GM12892 (cell line): Measurements from ENCODE around the gene RPL34.

Experiments
- DNase-seq: peaks from one replicate; pipeline ENCODE4 v3.0.0; 2011; ENCODE audit not compliant: insufficient read length
- FAIRE-seq: peaks from 2 replicates; lab custom pipeline; 2011; peaks lifted over from hg19 to GRCh38; lab: Jason Lieb, UNC
- POLR2A ChIP-seq: IDR thresholded peaks from 2 replicates; pipeline ENCODE4 v1.6.1; 2011; ENCODE audit warnings: low read depth, low read length, control low read depth
- POLR2AphosphoS5 ChIP-seq: IDR thresholded peaks from 2 replicates; pipeline ENCODE4 v1.6.1; 2011; ENCODE audit warnings: low read depth, low read length, control low read depth
- TAF1 ChIP-seq: IDR thresholded peaks from 2 replicates; pipeline ENCODE4 v1.6.1; 2011; ENCODE audit warnings: low read depth, mild to moderate bottlenecking, control low read depth, low read length, borderline replicate concordance

RPL34 gene

DNA sequence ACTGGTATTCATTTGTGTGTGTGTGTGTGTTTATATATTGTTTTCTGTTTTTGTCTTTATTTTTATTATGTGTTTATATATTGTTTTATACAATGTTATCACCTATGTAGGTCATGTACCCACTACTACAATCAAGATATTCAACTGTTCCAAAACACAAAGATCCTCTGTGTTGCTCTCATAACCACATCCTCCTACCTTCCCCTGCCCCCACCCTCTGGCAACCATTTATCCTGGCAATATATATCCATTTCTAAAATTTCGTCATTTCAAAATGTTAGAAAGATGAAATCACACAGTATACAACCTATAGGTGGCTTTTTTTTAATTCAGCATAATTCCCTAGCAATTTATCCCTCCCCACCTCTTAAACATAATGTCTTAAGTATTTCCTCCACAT, 18.8 kb upstream of the RPL34 start:
- FAIRE-seq (no peak), DNase-seq (no peak)
- TF ChIP-seq POLR2AphosphoS5 (no peak), POLR2A (no peak), TAF1 (no peak)

DNA sequence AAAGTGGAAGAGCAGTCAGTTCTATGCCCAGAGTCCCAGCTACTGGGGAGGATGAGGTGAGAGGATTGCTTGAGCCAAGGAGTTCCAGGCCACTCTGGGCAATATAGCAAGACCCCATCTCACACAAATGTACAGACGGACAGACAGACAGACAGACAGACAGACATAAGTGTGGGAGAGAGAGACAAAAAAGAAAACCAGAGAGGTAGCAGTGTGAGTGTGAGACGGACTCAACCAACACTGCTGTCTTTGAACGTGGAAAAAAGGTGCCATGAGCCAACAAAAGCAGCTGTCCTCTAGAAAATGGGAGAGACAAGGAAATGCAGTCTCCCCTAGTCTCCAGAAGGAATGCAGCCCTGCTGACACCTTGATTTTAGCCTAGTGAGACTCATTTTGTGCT, 18.2 kb upstream of the RPL34 start:
- TF ChIP-seq POLR2A (no peak), POLR2AphosphoS5 (no peak), TAF1 (no peak)
- DNase-seq (no peak), FAIRE-seq (no peak)

DNA sequence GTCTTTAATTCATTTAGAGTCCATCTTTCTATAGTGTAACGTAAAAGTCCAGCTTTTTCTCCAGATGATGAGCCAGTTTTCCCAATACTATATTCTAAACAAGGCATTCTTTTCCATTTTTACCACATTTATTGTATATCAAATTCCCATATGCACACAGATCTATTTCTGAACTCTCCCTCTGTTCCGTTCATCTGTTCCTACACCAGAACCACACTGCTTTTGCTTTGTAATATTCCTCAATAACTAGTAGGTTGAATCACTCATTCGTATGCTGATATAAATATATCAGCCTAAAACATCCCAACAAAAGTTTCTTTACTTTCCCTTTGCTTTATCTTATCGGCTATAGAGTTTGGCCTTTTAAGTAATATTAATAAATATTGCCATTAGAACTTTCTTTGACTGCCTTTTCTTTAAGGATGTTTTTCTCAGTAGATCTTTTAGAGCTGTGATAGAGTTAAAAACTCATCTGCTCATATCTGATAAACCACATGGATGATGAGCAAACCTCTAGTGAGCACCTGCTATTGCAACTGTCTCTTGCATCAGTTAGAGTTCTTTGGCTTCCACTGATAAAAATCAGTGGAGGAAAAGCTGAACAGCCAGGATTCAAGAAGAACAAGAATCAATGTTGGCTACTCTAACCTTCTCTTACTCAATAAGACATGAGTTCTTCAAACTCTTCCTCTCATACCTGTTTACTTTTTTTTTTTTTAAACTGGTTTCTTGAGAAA, 13.1 kb upstream of the RPL34 start:
- FAIRE-seq: no peak
- TF ChIP-seq POLR2A: no peak
- no peak for TF ChIP-seq POLR2AphosphoS5
- TF ChIP-seq TAF1: no peak
- DNase-seq: no peak

DNA sequence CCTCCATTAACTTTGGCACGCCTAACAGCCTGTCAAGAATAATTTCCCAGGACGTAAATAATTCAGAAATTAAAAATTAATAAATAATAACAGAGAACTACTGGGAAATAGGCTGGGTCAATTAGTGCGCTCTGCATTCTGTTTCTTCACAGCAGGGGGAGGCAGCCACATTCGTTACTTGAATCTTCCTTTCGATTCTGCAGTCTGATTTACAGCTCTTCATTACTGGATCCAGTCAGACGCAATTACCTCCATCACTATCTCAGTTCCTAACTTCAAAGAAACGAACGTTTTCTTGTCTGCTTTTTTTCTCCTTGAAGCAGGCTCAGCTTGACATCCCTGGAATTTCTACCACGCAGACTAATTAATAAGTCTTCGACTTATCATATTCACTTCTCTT, 9.0 kb upstream of the RPL34 start:
- DNase-seq: no peak
- no peak for TF ChIP-seq POLR2AphosphoS5
- TF ChIP-seq TAF1: no peak
- TF ChIP-seq POLR2A: no peak

DNA sequence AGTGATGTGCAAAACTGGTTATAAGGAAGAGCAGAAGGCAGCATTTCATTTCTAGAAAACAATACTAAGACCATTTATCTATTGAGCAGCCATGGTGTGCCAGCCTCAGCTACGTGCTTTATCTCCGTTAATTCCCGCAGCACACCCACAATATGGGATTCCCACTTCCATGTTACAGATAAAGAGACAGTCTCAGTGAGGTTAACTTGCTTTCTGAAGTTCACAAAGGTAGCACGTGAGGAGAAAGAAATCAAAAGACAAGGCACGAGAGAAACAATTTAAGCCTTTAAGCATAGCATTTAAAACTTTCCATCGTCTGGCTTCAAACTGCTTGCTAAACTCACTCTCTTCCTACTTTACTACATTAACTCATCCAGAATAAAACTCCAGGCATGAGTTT, 8.0 kb upstream of the RPL34 start:
- no peak for FAIRE-seq
- no peak for TF ChIP-seq TAF1
- TF ChIP-seq POLR2A: no peak
- TF ChIP-seq POLR2AphosphoS5: no peak
- no peak for DNase-seq

More for the DNA sequence above, 9.0 kb upstream of the RPL34 start:
- FAIRE-seq: no peak

DNA sequence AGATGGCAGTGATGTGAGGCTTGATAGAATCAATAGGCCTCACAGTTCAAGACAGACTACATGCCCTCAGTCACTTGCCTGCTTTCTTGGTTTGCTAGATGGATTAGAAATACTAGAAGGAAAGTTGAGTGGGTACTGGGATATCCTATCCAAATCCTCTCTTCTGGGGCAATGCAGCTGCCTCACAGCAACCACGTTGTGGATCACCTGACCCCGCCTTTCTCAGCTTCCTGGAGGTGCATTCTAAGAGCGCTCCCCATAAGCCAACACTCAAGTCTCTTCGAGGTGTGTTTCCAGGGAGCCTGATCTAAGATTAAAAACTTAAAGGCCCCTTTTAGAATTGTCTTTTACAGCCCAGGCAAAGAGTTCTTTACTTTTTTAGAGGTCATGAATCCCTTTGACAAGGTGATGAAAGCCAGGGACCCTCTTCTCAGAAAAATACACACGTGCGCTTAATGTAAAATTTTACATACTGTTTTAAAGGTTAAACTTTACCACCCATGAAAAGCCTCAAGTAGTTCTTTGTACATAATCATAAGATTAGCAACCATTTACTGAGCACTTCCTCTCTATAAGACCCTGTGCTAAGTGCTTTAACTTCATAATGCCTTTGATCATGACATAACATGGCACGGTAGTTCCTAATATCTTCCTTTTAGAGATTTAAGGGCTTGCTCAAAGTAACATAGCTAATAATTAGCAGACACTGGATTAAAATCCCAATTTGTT, 840 bp upstream of the RPL34 start:
- no peak for FAIRE-seq
- DNase-seq: no peak
- TF ChIP-seq TAF1 (no peak), POLR2AphosphoS5 (no peak), POLR2A (no peak)

DNA sequence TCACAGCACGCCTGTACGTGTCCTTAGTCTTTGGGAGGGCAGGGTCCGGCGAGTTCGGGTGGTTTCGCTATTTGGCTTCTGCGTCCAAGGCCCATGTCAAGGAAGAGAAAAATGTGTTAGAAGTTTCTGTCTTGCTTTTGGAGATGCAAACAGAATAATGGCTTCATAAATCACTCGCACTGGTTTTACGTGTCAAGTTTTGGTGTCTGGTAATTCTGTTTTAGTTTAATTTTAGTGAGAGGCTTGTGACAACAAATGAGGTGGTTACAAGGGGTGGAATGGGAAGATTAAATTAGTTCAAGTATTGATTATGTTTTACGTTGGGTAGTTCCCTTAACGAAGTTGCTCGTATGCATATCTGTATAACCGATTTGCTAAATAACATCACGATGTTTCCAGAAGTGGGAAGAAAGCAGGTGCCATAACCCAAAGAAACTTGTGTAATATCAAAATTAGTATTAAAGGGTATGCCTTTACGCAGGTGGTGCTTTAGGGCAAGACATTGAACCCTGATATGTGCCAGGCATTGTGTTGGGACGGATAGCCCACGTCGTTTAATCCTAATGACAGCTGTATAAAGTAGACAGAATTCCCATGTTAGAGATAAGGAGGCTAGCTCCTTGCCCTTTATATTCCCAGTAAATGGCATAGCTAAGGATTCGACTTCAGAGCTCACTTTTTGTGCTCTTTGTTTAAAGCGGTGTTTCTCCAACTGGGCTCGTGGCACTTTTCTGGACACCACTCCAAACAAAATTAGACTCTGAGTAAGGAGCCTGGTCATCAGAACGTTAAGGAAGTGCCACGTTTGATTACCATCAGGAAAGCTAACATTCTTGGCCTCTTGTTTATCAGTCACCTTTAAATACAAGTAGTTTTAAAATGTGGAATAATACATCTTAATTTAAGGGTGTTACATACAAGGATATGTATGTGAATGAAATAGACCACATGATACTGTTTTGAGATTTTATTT, 843 bp downstream of the RPL34 start:
- FAIRE-seq: peak; percentile 9
- TF ChIP-seq POLR2AphosphoS5 (peak; percentile 29; the same call in 1 of the 2 replicates), TAF1 (no peak), POLR2A (no peak)
- no peak for DNase-seq

DNA sequence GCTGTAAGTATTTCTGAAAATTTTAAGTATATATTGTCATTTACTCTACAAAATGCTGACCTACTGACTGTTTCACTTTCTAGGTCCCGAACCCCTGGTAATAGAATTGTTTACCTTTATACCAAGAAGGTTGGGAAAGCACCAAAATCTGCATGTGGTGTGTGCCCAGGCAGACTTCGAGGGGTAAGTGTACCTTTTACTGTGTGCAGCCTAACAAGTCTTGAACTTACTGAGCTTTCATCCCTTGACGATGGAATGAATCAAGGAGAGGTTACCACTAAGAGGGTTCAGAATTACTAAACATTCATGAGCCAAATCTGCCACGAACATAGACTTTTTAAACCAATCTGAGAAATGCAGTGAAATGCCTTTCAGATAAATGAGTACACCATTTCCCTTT, 1.6 kb downstream of the RPL34 start:
- TF ChIP-seq POLR2A (no peak), POLR2AphosphoS5 (no peak), TAF1 (no peak)
- no peak for FAIRE-seq
- no peak for DNase-seq

DNA sequence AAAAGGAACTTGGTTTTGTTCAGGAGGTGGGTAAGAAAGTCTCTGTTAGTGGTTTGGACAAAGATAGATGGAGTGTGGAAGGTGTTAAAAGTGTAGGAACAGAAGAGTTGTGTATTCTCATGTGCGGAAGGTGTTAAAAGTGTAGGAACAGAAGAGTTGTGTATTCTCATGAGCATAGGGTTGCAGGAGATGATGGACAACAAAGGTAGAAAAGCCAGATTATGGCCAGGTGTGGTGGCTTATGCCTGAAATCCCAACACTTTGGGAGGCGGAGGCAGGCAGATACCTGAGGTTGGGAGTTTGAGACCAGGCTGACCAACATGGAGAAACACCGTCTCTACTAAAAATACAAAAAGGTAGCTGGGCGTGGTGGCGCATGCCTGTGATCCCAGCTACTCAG, 2.5 kb downstream of the RPL34 start:
- no peak for FAIRE-seq
- DNase-seq: no peak
- no peak for TF ChIP-seq POLR2A
- no peak for TF ChIP-seq POLR2AphosphoS5
- no peak for TF ChIP-seq TAF1

DNA sequence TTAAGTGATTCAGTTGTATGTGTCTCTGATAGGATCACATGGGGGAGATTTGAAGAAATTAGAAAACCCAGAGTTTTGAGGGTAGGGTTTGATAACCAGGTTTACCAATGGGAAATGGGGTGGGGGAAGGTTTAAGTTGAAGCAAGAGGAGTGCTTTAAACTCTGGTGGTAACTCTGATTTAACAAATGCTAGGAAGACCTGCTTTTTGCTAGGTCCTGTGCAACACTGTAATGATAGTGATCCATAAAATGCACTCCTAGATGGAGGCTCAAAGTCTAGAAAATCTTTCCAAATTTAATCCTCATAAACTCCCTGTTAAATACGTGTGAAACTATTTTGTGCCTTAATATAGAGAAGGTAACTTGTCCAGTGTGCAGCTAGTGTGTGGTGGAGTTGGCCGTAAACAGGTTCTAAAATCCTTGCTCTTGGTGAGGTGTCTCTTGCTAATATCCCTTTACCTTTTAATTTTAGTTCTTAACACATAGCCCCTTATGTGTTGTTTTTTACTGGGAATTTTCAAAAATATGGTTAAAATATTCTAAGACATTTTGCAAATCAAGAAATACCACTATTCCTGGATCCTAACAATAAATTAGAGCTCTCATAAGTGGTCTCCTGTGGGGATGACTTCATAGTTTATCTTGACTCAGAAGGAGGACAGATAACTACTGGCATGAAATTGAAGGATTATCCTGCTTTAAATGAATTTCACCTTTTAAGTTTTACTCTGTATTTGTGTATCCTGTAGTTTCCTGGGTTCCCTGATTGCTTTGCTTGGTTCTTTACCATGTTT, 4.1 kb downstream of the RPL34 start:
- TF ChIP-seq TAF1: no peak
- TF ChIP-seq POLR2AphosphoS5: no peak
- TF ChIP-seq POLR2A: no peak
- no peak for DNase-seq
- no peak for FAIRE-seq

DNA sequence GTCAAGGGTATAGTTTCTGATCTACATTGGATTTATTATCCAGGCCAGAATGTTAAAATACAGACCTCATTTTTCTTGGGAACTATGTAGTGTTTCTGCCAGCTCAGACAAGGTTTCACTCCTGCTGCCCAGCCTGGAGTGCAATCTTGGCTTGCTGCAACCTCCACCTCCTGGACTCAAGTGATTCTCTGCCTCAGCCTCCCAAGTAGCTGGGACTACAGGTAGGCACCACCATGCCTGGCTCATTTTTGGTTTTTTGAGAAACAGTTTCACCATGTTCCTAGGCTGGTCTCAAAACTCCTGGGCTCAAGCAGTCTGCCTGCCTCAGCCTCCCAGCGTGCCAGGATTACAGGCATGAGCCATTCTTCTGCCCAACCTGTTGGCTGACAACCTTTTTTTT, 5.7 kb downstream of the RPL34 start:
- FAIRE-seq (no peak), DNase-seq (no peak)
- TF ChIP-seq POLR2AphosphoS5 (no peak), TAF1 (no peak), POLR2A (peak; percentile 36; the same call in 1 of the 2 replicates)
